AG08396 (cell line): Measurements from ENCODE around the gene OBSL1.

Experiments used
- DNase-seq: peaks from one replicate; pipeline ENCODE4 v3.0.0; 2012; ENCODE audit warnings: low spot score, mixed read lengths

Gene OBSL1

GRCh38 chr2:219565130-219566080 is 5.9 kb downstream of the OBSL1 start:
- no peak for DNase-seq

GRCh38 chr2:219563271-219563928 is 7.9 kb downstream of the OBSL1 start:
- DNase-seq = no peak

GRCh38 chr2:219562049-219563020 is 9.0 kb downstream of the OBSL1 start:
- no peak for DNase-seq

- no peak for DNase-seq
These were observed 9.9 kb downstream of the OBSL1 start for GRCh38 chr2:219561179-219562048.

- no peak for DNase-seq
These were observed 10.5 kb downstream of the OBSL1 start for GRCh38 chr2:219560893-219561178.

GRCh38 chr2:219560037-219560892 is 11.1 kb downstream of the OBSL1 start:
- peak; percentile 62 for DNase-seq

GRCh38 chr2:219559156-219559915 is 12.0 kb downstream of the OBSL1 start:
- no peak for DNase-seq

- no peak for DNase-seq
These were observed 13.3 kb downstream of the OBSL1 start for GRCh38 chr2:219557791-219558785.

GRCh38 chr2:219557320-219557719 is 14.0 kb downstream of the OBSL1 start:
- no peak for DNase-seq

- no peak for DNase-seq
These were observed 14.9 kb downstream of the OBSL1 start for GRCh38 chr2:219556413-219556812.

GRCh38 chr2:219555956-219556355 is 15.4 kb downstream of the OBSL1 start:
- DNase-seq = no peak

- no peak for DNase-seq
These were observed 17.0 kb downstream of the OBSL1 start for GRCh38 chr2:219554350-219554749.

- no peak for DNase-seq
These were observed 17.8 kb downstream of the OBSL1 start for GRCh38 chr2:219553463-219553963.

- DNase-seq = no peak
These were observed 18.2 kb downstream of the OBSL1 start for GRCh38 chr2:219553168-219553417.

- peak; percentile 97 for DNase-seq
These were observed 18.8 kb downstream of the OBSL1 start for GRCh38 chr2:219552382-219553167.

GRCh38 chr2:219551441-219552381 is 19.6 kb downstream of the OBSL1 start:
- DNase-seq = peak; percentile 61
